Measurements from ENCODE around the gene PAX4. TPM values are rescaled to one million over a fixed set of nuclear protein-coding genes. Genes with fewer than 3 reads are reported as not detected.

Gene PAX4
- total and polyA plus RNA-seq, 2 of the 4 experiments (the other 2 are of a cell fraction) = not detected

- Histone ChIP-seq H3K4me1 (ENCODE audit: control insufficient read depth, insufficient read depth, low read length) (peaks cover 6% of the 10 kb centered on the region), H2BK15ac (ENCODE audit: low read depth, low read length) (no peak overlapping the region), H3K27ac (ENCODE audit: insufficient read depth, low read length) (no peak overlapping the region), H4K8ac (ENCODE audit: low read depth in 2 of 2, low read length in 2 of 2) (no peak overlapping the region), H3K14ac (replicated peaks; ENCODE audit: low read depth, low read length) (no peak overlapping the region), H3K9me1 (ENCODE audit: insufficient read depth, low read length) (peaks cover 3% of the 10 kb centered on the region; the same call in 1 of the 2 replicates), H2AFZ (replicated peaks; ENCODE audit: low read length, poor library complexity) (no peak overlapping the region), H2BK20ac (ENCODE audit: low read depth, low read length) (no peak overlapping the region), H3K56ac (ENCODE audit: extremely low read depth, insufficient read depth, low read length) (no peak overlapping the region), H3K9ac (ENCODE audit: low read depth, low read length) (no peak overlapping the region), H4K5ac (ENCODE audit: low read depth, low read length) (no peak overlapping the region), H3K4me2 (ENCODE audit: low read depth, low read length) (no peak overlapping the region), H3K79me1 (ENCODE audit: low read depth in 1 of 2, low read length in 2 of 2) (peaks cover 11 to 21% of the 10 kb centered on the region in 2 experiments; a peak in 3 of 4 replicates), H3K18ac (ENCODE audit: low read depth, low read length) (no peak overlapping the region), H4K20me1 (ENCODE audit: insufficient read depth, low read length) (peaks cover 7% of the 10 kb centered on the region), H3K23ac (ENCODE audit: low read depth, low read length) (no peak overlapping the region), H3K4ac (ENCODE audit: low read depth, low read length) (no peak overlapping the region), H2AK5ac (ENCODE audit: low read depth, low read length) (no peak overlapping the region), H3K4me3 (ENCODE audit: insufficient read depth, low read depth, low read length) (no peak overlapping the region), H3K36me3 (ENCODE audit: control insufficient read depth, insufficient read depth, low read length) (peaks cover 11% of the 10 kb centered on the region), H2BK120ac (ENCODE audit: low read depth, low read length) (no peak overlapping the region), H3K27me3 (ENCODE audit: control insufficient read depth, insufficient read depth, low read length) (peaks cover 3% of the 10 kb centered on the region), H2BK5ac (ENCODE audit: low read depth, low read length, poor library complexity, severe bottlenecking) (no peak overlapping the region), H3K9me3 (ENCODE audit: control insufficient read depth, insufficient read depth, low read length) (no peaks in the 10 kb centered on the region), H2AK9ac (replicated peaks; ENCODE audit: low read depth, low read length, poor library complexity) (no peak overlapping the region), H4K91ac (ENCODE audit: insufficient read depth, low read depth, low read length) (no peak overlapping the region)
- ATAC-seq (ENCODE audit: low read depth) (no peak), DNase-seq (no peak)
- POLR2A ChIA-PET (ENCODE audit: unreplicated experiment) = no interaction called here
- CTCF ChIA-PET = interaction anchor here (1.3 kb wide), 1 partner anchor 37 kb away, joined by 8 read pairs; no protein-coding TSS in a partner anchor
- dilution Hi-C loops (cut with HindIII; ENCODE audit: low sequenced_read_pairs, unreplicated experiment) = no loop called here
- in situ Hi-C loops (cut with MboI; ENCODE audit: low sequenced_read_pairs) = no loop called here
- BruUV-seq (replicated peaks) = no TSS peak
- 83% methylated on average over 3 of the region's 4 CpGs; no CpG with 5 or more reads in 1 of the 2 experiments for WGBS, 2 experiments (ENCODE audit: extremely low coverage in 2 of 2, insufficient read length in 1 of 2)
- intact Hi-C loops (cut with micrococcal nuclease) = no loop called here
- TF ChIP-seq CHD1 (IDR thresholded peaks at IDR 0.05; ENCODE audit: low read depth, low read length) (no peak), BHLHE40 (IDR thresholded peaks at IDR 0.05; ENCODE audit: low read depth, low read length) (no peak), RCOR1 (IDR thresholded peaks at IDR 0.05; ENCODE audit: insufficient replicate concordance, low read length) (no peak), FOS (IDR thresholded peaks at IDR 0.05; ENCODE audit: low read depth, low read length) (no peak)
Observed at GRCh38 chr7:127592550-127592949, 25.4 kb downstream of the PAX4 start.

Measured in IMR-90 (cell line).